PC-9 (cell line): ENCODE measurements around the gene EIF2D.

ENCODE experiments used
- CTCF ChIP-seq: fragments of 200-600 bp; sonication (generic); conservative IDR thresholded peaks from 2 replicates; pipeline ENCODE4 v1.6.1; 2017; ENCODE audit warnings: mixed run types, antibody characterized with exemption, mild to moderate bottlenecking, moderate library complexity
- EZH2 ChIP-seq: fragments of 200-600 bp; sonication (generic); IDR thresholded peaks from 2 replicates; pipeline ENCODE4 v1.8.0; 2017; ENCODE audit warnings: antibody characterized with exemption, low read depth

- TF ChIP-seq EZH2 (no peak), CTCF (no peak)
These were observed 46.7 kb upstream of the EIF2D start for GRCh38 chr1:206658981-206659273.
